Measurements from ENCODE around the gene STAT3. TPM values are rescaled to one million over a fixed set of nuclear protein-coding genes. Genes with fewer than 3 reads are reported as not detected.
A peak's percentile ranks its signal among the peaks of the same experiment; 100 is the strongest.

The STAT3 gene
- total and polyA plus RNA-seq, 2 of the 13 experiments (the other 11 are each of a cell fraction or from before 2014, with no cell fraction given), result 61.8 to 62.4 TPM

DNA sequence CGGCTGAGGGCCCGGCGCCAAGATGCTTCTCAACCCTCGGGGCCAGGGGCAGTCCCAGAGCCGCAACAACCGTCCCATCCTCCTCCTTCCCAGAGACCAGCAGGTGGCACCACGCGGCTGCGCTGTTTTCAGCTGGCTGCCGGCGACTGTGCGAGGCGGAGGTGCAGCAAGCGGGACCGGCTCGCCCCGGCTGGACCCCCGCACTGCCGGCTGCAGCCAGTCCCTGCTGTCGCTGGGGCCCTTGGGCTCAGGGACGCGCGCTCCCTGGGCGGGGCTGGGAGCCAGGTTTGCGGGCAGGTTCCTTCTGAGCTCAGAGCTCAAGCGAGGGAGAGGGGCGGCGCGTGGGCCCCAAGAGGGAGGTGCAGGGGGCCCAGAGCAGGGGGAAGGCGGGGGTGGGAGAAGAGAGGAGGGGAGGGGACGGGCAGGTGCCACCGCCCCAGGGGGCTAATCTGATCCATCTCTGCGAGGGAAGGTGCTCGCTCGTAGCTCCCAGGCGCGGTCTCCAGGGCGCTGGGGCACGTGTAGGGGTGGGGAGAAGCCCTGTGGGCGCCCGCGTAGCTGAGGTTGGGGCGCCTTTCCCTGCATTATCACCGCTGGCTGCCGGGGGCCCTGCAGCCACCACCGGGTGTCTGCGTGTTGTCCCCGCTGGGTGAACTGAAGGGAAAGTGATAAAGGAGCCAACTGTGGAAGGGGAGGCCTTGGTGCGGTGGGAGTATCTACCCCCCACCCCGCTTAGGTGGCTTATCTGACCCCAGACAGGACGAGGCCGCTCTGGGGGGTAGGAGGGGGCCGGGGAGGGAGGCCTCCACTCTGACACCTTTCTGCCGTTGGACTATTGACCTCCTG lies 75.7 kb downstream of the STAT3 start (continued):
- TF ChIP-seq HNRNPL (IDR thresholded peaks at IDR 0.05; ENCODE audit: low read depth, low read length) (0 out of 2 replicates have a peak, but pooled peaks have one; percentile 13), SIN3B (IDR thresholded peaks at IDR 0.05; ENCODE audit: low read length) (0 out of 2 replicates have a peak, but pooled peaks have one; percentile 55), ZNF24 (IDR thresholded peaks at IDR 0.05) (no peak), REL (CRISPR knock-in tag; conservative IDR thresholded peaks at IDR 0.05) (no peak), NR1H2 (CRISPR knock-in tag; IDR thresholded peaks at IDR 0.05; ENCODE audit: borderline replicate concordance, low read depth) (no peak), WIZ (CRISPR knock-in tag; IDR thresholded peaks at IDR 0.05) (no peak), PITX1 (CRISPR knock-in tag; IDR thresholded peaks at IDR 0.05) (peak; percentile 67), ARNTL (CRISPR knock-in tag; IDR thresholded peaks at IDR 0.05) (peak; percentile 86), ELF1 (CRISPR knock-in tag; IDR thresholded peaks at IDR 0.05) (no peak), ZNF567 (CRISPR knock-in tag; IDR thresholded peaks at IDR 0.05; ENCODE audit: borderline replicate concordance) (no peak), FOXO1 (CRISPR knock-in tag; IDR thresholded peaks at IDR 0.05) (peak; percentile 75), RAD51 (IDR thresholded peaks at IDR 0.05; ENCODE audit: borderline replicate concordance) (no peak), KDM1A (CRISPR knock-in tag; IDR thresholded peaks at IDR 0.05) (0 out of 2 replicates have a peak, but pooled peaks have one; percentile 23), ZNF713 (CRISPR knock-in tag; IDR thresholded peaks at IDR 0.05) (no peak), NR2C2 (CRISPR knock-in tag; IDR thresholded peaks at IDR 0.05; ENCODE audit: borderline replicate concordance) (peak; percentile 24), GMEB1 (CRISPR knock-in tag; IDR thresholded peaks at IDR 0.05; ENCODE audit: borderline replicate concordance) (peak; percentile 40; the same call in 1 of the 2 replicates), ZNF510 (CRISPR knock-in tag; IDR thresholded peaks at IDR 0.05; ENCODE audit: low read depth) (0 out of 2 replicates have a peak, but pooled peaks have one; percentile 51), AHR (CRISPR knock-in tag; IDR thresholded peaks at IDR 0.05) (peak; percentile 80; the same call in 1 of the 2 replicates)
- TF ChIP-seq, protein P1, sequence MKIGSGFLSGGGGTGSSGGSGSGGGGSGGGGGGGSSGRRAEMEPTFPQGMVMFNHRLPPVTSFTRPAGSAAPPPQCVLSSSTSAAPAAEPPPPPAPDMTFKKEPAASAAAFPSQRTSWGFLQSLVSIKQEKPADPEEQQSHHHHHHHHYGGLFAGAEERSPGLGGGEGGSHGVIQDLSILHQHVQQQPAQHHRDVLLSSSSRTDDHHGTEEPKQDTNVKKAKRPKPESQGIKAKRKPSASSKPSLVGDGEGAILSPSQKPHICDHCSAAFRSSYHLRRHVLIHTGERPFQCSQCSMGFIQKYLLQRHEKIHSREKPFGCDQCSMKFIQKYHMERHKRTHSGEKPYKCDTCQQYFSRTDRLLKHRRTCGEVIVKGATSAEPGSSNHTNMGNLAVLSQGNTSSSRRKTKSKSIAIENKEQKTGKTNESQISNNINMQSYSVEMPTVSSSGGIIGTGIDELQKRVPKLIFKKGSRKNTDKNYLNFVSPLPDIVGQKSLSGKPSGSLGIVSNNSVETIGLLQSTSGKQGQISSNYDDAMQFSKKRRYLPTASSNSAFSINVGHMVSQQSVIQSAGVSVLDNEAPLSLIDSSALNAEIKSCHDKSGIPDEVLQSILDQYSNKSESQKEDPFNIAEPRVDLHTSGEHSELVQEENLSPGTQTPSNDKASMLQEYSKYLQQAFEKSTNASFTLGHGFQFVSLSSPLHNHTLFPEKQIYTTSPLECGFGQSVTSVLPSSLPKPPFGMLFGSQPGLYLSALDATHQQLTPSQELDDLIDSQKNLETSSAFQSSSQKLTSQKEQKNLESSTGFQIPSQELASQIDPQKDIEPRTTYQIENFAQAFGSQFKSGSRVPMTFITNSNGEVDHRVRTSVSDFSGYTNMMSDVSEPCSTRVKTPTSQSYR (CRISPR knock-in tag; IDR thresholded peaks at IDR 0.05; ENCODE audit: borderline replicate concordance), result peak; percentile 20; the same call in 1 of the 2 replicates
- TF ChIP-seq, protein P2, sequence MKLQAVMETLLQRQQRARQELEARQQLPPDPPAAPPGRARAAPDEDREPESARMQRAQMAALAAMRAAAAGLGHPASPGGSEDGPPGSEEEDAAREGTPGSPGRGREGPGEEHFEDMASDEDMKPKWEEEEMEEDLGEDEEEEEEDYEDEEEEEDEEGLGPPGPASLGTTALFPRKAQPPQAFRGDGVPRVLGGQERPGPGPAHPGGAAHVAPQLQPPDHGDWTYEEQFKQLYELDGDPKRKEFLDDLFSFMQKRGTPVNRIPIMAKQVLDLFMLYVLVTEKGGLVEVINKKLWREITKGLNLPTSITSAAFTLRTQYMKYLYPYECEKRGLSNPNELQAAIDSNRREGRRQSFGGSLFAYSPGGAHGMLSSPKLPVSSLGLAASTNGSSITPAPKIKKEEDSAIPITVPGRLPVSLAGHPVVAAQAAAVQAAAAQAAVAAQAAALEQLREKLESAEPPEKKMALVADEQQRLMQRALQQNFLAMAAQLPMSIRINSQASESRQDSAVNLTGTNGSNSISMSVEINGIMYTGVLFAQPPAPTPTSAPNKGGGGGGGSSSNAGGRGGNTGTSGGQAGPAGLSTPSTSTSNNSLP (IDR thresholded peaks at IDR 0.05; ENCODE audit: low read depth, low read length), result no peak
